IPS DF 19.7 (cell line): ENCODE measurements around the gene KRAS.

Source experiments
- DNase-seq: peaks from one replicate; pipeline ENCODE4 v3.0.0-alpha.2; 2013; ENCODE audit warnings: low read depth, low spot score

The KRAS gene

DNA sequence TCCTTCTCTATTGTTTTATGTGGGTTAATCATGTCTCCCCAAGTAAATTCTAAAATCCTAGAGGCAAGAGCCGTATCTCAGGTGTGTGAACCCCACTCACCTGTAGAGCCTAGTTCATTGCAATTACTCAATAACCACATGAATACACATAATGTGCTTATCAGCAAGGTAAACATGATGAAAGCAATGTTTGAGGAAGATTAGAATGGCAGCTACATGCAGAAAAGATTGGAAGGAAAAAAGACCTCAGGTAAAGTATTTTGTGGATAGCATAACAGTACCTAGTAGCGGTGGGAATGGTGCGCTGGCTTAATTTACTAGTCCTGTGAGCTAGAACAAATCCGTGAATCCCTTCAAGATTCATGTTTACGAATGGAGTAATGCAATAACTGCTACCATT, 5.3 kb upstream of the KRAS start:
- DNase-seq, result no peak

DNA sequence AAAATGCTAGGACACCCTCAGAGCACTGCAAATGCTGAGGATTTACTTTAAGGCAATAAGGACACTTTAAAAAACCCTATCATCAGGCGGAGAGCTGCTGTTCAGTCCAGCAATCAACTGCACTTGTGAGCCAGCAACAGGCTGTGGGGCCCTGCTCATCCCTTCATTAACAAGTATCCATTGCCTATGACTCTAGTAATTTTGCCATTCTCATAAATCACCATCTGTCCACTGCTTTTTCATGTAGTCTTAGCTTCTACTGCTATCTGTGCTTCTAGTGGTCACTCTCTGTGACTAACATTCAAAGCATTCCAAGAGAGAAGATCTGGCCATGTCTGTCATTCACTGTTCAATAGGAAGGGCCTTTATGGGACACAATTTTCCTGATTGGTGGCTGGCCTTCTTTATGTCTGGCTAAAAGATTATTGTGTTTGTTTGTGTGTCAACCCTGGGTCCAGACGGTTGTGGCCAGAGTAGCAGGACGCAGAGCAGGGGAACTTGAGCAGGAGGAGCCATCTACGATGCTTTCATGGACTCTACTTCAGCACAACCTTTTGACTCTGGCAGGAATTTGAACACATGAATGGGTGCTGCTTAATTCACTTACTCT, 3.6 kb upstream of the KRAS start:
- no peak for DNase-seq

DNA sequence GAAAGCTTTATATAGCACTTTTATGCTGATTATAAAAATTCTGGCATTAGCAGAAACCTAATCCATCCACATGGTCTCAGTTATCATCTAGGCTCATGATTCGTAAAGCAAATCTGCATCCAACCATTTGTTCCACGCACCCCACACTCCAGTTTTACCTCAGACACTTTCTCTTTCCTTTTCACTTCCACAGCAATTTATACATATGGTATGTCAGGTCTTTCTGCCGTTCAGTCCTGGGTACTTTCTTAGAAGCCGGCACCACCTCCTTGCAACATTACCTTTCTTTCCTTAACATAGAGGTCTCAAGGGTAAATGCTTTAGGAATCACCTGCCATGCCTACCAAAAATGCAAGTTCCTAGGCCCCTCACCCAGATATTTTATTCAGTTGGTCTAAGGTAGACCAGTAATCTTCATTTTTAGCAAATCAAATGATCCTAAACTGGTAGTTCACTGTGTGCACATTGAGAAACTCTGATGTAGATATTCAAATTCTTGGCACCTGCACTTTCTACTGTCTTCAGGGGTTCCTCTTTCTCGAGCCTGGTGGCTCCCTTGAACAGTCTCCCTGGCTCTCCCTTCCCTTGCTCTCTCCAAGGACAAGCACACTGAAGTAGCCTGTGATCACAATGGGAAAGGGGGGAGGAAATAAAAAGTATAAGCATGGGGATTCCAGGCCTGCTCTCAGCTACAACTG, 2.8 kb upstream of the KRAS start:
- DNase-seq, result no peak

DNA sequence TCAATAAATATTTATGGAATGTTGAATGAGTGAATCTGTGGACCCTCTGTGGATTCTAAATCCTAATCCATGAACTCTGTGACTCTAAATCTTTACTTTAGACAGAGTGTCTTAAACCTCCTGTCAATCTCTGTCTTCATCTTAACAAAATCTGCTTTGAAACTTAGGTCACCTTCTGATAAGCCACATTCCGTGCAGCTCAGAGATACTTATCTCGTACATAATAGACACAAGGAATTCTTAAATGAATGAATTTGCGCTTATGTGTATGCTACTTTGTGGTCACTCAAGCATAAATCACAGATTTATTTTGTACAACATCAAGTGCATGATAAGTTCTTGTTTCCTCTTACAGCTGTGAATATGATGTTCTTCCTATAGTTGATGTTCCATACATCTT, 2.2 kb upstream of the KRAS start:
- no peak for DNase-seq

DNA sequence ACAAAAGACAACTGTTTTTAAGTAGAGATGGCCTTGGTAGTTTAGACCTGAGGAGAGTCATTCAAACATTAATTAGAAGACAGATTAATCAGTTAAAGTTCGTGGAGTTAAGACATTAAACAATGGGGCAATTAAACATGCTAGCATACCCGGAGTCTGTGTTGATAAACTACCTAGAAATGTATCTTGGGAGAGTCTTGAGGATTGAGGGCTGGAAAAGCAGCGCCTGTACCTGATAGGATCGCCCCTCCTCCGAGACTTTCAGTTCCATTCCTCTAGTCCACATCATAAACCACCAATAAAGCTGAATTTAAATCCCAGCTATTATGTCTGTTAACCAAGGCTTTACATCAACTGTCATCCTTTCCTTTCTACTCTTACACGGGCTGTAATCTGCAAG, 1.0 kb upstream of the KRAS start:
- DNase-seq, result no peak

DNA sequence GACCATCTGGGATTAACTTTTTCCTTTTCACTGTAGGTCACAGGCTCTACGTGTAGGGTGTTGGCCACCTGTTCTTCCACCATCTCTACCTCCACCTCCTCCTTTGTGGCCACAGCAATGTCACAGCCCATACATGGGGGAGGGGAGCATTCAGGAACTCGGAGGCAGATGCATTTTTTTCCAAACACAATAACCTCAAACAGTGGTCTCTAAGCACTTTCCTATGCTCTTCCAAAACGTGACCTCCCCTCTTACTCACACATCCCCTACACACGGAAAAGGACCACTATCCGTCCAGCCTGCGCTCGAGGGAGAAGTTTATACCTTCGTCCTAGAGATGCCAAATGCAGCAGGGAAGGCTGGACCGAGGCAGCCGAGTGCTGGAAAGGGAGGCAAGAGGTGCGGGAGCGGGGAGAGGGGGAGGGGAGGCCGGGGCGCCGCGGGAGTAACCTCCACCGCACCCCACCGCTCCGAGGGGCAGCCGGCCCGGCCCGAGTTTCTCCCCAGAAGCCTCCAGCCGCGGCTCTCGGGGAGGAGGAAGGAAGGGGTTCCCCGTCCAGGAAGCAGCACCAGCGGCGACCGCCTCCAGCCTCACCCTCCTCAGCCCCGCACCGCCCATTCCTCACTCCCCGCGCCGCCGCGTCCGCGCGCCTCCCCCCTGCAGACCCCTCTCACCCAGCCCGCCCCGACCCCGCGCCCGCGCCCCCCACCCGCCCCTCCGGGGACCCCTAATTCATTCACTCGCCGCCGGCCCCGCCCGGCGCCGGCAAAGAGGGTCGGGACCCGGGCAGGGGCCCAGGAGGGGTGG, 594 bp downstream of the KRAS start:
- no peak for DNase-seq

DNA sequence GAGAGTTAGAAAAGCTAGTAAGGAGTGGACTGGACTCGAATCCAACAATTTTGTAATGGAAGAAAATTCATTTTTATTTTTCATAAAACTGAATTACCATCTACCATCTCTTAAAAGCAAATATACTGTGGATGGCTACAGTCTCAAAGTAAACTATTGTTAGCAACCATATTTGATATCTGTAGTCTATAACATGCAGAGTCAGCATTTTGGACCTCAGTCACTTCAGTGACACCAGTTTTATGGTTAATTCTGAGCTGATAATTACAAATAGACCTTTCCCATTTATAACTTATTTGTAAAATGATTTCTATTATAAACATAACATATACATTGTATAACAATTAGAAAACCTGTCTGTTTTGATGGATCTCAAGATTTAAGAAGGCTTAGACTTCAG, 2.0 kb downstream of the KRAS start:
- no peak for DNase-seq

DNA sequence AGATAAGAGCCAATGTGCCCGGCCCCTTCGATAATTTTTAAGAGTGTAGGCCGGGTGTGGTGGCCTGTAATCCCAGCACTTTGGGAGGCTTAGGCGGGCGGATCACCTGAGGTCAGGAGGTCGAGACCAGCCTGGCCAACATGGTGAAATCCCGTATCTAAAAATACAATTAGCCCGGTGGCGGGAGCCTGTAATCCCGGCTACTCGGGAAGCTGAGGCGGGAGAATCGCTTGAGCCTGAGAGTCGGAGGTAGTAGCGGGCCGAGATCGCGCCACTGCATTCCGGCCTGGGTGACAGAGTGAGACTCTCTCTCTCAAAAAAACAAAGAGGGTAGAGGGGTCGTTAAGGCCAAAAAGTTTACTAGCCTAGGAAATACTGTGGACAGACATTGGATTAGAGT, 2.6 kb downstream of the KRAS start:
- no peak for DNase-seq

DNA sequence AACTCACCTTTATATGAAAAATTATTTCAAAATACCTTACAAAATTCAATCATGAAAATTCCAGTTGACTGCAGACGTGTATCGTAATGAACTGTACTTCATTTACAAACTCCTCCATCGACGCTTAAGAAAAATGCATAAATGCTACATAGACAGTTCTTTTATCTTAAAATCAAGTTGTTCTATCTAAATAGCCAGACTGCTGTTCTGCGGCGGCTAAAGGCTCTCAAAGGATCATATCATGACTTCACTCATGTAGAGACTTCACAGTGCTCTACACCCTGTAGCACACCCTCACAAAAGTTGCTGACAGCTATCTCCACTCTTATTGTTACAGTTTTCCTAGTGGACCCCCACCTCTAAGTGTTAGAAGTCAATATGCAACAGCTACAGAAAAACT, 5.2 kb downstream of the KRAS start:
- no peak for DNase-seq

DNA sequence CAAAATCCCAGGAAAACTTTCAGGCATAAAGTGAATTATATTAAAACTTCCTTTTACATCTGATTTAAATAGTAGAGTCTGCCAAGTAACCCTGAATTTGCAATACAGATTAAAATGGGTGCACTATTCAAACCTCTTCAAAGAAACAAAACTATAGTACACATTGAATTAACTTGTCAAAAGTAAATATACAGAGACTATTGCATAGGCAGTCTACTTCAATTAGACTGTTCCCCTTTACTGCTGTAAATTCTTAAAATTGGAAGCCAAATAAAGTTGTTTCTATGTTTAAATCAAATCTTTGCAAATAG, 7.1 kb downstream of the KRAS start:
- DNase-seq, result no peak

DNA sequence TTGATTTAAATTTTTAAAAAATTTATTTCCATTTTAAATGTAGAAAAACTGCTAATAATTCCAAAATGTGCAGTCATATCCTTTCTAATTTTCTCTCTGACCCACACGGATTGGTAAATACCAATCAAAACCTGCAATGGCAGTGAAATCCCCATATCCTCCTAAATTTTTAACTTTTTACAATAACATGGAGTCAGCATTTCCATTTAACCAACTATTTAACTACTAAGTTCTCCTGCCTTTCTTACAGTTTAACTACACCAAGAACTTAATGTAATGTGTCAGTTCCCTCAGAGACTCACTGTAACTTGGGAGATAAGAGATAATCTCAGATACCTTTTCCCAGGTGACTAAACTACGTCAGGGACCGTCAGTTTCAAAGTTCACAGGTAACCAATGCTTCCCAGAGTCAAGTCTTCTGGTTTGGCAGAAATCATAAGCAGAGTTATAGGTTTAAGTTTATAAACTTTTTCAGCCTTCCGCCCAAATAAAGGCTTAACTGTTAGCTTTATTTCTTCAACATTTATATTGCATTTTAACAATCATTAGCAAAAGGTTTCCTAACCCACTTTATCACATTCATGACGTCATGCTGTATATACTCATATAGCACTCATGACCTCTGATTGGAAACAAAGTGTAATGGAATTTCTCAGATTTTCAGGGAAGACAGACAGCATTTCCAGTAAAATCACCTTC, 7.6 kb downstream of the KRAS start:
- DNase-seq, result no peak

DNA sequence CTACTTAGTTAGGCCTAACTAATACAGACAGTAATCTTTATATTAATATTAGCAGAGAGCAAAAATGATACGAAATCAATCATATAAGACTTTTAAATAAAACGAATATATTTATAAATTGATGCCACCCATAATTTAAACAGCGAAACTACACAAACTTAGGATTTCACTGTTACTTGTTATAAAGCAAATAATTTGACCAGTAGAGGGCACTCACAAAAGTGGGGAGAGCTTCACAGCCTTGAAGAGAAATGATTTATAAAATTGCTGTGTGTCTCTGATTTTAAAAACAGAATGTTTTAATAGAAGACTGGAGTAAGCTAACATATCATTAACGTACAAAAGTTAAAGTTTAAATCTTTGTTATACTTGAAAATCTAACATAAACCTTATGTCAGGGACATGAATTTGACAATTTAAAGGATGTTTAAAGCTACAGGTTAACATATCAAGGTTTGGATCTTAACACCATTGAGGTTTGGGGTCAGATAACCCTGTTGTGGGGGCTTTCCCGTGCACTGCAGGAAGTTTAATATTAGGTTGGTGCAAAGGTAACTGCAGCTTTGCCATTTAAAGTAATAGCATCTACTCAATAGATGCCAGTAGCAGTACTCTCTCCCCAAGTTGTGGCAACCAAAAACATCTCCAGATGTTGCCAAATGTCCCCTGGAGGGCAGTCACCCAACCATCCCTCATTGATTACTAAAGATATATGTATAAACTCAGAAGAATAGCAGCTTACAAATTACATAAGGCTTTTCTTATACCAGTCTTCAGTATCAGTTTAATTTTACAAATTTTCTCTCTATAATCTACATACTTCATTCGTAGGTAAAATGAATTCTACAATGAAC, 9.3 kb downstream of the KRAS start:
- no peak for DNase-seq

DNA sequence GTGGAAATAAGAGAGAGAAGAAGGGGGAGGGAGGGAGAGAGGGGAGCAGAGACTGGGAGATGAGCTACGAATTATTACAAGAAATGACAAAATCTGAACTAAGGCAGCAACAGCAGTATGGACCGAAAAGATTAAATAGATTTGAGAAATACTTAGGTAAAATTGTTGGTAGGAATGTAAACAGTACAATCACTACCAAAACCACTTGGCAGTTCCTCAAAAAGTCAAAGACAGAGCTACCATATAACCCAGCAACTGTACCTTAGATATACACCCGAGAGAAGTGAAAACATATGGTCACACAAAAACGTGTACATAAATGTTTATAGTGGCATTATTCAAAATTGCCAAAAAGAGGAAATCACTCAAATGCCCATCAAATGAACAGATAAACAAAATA, 14.1 kb downstream of the KRAS start:
- DNase-seq, result no peak

DNA sequence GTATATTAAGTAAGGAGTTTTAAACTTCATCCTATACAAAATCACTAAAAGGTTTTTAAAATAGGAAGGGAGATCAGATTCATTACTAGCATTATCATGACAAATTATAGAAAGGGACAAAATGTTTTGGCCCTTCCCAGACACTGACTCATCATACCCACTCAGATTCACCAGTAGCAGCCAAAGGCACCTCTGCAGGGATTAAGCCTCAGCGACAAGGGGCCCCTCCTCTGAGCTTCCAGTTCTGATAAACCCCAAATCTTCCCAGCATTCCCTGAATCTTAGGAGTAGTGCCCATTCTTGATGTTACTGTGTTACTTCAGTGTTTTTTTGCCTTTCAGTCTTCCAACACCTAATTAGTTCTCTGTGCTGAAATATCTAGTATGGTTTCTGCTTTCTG, 14.5 kb downstream of the KRAS start:
- DNase-seq, result no peak

DNA sequence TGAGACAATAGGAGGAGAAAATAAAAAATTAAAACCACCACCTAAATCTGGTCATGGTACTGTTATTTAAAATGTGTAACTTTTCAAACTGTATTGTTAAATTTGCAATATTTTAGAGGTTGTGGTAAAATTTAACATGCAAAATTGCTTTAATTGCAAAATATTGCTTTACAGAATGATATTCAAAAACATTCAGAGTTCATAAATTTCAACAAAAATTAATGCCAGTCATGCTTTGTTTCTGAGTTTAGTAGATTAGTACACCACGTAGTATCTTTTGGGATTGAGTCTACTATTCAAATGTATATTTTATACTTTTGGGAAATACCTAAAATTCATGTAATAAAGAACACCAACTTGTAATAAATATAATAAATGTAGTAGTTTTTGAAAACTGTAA, 37.4 kb downstream of the KRAS start:
- no peak for DNase-seq

DNA sequence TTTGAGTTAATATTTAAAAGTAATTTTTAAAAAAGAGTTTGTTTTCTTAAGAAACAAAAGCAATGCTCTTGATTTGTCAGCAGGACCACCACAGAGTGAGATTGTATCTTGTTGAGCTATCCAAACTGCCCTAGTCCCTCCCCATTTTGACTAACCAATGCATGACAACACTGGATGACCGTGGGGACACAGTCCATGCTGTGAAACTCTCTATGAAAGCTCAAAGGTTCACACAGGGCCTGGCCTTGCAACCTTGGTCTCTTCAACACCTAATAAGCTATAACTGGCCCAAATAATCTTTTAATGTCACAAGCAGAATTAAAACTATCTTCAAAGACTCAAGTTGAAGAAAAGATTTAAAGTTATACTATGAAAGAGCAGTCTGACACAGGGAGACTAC, 42.2 kb downstream of the KRAS start:
- DNase-seq, result no peak

DNA sequence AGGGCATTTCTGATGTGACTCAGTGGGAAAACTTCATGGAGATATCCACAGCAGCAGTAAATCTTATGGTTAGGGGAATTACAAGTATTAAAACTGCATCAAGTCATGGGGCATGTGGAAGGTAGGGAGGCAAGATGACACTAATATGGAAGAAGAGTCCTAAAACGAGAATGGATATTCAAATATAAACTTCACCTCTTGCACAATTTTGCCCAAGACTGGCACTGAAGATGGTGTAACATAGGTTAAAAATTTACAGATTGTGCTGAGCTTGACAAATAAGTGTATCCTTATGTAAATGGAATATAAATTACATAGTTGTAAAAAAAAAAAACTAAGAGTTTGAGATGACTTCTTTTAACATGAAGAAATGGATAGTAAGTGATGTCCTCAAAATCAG, 42.9 kb downstream of the KRAS start:
- DNase-seq, result no peak

DNA sequence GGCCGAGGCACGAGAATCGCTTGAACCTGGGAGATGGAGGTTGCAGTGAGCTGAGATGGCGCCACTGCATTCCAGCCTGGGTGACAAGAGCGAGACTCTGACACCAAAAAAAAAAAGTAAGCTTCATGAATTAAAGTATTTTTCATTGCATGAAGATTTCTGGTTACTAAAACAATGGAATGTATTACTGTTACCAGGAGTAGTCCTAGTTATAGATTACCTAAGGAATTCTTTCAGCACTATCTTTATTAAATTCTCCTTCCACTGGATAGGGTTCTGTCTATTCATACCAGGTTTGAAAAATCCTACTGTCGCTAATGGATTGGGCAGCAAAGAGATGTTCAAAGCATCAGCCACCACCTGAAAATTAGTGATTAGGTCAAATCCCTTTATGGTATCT, 43.3 kb downstream of the KRAS start:
- no peak for DNase-seq

DNA sequence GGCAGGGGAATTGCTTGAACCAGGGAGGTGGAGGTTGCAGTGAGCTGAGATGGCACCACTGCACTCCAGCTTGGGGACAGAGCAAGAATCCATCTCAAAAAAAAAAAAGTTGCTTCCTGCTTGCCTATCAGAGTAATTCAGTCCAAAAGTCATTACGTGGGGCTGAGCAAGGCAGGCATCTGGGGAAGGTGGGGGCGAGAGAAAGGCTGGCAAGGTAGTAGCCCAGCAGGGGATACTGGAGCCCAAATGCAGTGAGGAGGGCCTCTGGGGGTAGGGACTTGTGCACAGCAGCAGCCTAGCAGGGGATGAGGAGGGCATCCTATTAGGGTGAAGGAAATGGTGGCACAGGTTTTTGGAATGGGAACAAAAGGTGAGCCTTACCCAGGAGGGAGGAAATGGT, 48.6 kb downstream of the KRAS start:
- DNase-seq, result no peak

DNA sequence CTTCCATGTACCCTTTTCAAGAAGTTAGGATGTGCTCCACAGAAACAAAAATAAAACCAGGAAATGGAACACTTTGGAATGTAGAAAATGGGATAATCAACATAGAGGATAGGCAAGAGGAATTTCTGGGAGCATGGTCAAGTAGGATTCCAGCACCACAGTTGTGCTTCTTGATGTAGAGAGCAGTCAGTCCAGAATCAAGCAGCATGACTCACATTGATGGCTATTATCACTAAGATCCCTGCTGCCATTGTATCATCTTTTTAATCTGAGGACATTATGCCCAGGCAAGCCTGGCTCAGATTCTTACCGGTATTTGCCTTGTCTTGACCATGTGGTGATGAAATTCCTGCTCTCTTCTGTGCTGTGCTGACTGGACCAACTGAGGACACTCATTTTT, 50.0 kb downstream of the KRAS start:
- DNase-seq, result no peak

DNA sequence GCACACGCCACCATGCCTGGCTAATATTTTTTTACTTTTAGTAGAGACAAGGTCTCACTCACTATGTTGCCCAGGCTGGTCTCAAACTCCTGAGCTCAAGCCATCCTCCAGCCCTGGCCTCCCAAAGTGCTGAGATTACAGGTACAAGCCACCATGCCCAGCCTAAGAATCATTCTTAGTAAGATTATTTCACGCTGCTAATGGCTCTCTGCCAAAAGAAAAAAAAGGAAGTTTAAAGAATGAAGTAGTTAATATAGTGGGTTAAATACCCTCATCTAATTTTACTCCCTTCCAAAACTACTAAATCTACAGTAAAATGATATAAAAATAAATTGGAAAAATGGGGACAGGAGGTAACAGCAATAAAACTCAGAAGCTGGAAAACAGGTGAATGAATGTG, 53.1 kb downstream of the KRAS start:
- DNase-seq, result no peak
